GM21529 (cell line): ENCODE measurements around the gene LAMC3.
"Not testable (repeated sequence)": the region's sequence is repeated elsewhere in the genome, so short reads cannot be mapped to it uniquely, and the experiment has no call there.

ENCODE experiments used
- ATAC-seq: cut with Tn5 transposase; IDR thresholded peaks from one replicate; pipeline ENCODE4 v1.9.1; 2021; ENCODE audit not compliant: unreplicated experiment

The LAMC3 gene

DNA sequence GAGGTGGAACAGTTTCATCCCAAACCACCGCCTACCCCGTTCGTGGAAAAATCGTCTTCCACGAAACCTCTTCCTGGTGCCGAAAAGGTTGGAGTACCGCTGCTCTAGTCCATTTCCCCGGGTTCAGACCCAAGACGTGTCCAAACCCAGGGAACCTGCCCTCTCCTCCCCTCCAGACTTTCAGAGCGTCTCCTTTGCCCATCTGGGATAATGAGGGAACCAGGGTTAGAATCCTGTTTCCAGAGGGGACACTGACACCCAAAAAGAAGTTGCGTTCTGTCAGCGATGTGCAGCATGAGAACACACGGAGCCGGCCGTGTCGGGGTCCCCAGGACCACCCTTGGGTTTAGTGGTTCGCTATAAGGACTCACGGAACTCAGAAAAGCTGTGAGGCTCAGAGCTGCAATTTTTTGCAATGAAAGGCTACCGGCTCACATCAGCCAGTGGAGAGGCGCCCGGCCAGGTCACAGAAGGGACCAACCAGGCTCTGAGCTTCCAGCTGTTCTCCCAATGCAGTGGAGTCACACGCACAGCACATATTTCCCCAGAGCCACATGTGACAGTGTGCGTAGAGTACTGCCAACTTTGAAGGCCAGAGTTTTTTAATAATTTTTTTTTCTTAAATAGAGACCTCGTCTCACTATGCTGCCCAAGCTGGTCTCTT lies 19.4 kb downstream of the LAMC3 start:
- ATAC-seq, result no peak

DNA sequence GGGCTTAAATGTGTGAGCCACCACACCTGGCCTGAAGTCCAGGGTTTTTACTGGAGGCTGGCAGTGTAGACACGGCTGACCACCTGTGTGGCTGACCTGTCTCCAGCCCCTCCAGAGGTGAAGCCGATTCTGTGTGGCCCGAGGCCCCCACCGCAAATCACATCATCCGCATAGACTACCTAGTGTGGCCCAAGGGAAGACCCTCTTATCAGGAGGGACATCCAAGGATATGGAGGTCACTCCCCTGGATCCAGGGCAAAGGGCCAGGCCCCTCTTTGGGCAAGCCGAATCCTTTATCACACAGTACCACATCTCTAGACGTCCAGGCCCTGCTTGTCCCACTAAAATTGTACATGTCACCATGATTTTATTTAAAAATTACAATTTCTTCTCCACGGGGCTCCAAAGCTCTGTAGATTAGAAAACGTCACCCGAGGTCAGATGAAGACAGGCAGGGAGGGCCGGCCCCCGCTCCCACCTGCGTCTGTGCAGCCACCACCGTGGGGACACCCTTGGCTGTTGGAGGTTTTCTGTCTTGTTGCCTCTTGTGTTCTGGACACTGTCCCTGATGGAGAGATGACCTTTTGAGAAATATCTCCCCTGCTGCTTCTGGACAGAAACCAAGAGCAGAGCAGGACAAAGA lies 20.1 kb downstream of the LAMC3 start:
- no peak for ATAC-seq

DNA sequence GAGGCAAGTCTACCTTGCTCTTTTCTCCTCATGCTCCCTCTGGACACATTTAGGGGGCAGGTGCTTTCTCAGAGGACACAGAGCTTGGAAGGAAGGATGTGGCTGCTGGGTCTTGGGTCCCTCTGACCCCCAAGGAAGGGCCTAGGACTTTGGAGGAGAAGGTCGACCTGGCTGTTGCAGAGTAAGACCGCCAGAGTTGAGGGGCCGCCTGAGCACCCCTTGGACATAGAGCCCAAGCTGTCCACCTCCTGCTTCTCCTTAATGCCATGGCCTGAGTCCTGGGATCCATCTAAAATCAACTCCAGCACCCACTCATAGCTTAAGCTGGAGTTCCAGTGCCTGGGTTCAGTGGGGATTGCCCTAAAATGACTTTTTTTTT lies 20.6 kb downstream of the LAMC3 start:
- ATAC-seq, result no peak

DNA sequence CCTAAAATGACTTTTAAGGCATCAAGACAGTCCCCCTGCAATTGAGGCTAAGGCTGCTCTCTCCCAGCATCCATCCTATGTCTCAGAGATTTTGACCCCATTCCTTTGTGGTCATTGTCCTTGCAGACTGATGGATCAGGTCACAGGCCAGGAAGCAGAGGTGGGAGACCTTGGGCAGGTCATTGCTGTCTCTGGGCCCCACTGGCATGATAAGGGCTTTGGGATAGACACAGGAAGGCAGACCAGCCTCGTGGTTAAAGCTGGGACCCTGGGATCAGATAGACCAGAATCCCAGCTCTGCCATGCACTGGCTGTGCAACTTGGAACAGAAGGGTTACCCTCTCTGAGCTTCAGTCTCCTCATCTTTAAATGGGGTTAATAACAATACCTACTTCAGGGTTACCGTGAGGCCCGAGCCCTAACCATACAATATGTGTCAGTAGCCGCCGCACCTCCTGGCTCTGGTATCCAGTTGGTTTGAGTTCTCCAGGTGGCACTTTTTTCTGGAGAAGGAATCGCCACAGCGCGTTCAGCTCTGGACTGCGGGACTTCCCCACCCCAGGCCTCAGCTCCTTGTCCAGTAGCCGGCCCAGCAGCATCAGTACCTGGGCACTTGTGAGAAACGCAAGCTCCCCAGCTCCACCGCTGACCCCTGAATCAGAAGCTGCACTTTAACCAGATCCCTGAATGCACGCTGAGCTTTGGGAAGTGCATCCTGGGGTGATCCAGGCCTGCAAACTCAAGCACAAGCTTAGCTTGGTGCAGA lies 21.4 kb downstream of the LAMC3 start:
- no peak for ATAC-seq

DNA sequence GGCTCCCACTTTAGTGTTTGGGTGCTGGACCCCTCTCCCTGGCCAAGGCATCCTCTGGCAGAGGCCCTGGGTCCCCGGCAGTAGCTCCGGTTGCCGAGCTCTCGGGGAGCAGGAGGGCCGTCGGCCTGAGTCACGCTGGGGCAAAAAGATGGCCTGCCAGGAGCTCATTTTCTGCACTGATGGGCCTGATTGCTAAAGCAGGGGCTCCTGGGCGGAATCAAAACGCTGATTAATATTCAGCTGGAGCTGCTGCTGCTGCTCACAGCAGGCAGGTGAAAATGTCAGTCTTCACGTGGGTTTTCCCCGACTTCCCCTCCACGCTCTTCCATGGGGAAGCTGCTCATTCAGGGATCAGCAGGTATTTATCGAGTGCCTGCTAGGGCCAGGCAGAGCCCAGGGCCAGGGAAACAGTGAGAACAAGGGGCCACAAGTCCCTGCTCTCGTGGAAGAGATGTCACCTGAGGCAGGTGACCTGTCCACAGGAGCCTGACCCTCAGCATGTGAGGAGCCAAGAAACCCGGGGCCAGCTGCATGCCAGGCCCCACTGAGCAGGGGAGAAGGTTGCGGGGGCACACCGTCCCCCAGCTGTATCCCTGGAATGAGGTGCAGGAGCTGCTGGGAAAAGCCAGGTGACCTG lies 22.1 kb downstream of the LAMC3 start:
- ATAC-seq, result no peak

DNA sequence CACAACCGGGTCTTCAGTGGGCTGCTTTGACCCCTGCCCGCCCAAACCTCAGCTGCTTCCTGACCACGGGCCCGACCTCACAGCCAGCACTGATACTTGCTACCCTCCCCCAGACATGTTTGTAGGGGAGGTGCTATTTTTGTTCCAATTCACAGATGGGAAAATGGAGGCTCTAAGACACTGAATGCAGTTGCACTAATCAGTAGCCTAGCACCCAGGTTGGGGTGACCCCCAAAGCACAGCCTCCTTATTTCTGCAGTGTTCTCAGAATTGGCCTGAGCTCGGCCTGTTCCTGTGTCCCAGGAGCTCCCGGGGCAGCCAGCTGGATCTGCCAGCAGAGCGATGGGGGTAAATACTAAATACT lies 22.6 kb downstream of the LAMC3 start:
- no peak for ATAC-seq

DNA sequence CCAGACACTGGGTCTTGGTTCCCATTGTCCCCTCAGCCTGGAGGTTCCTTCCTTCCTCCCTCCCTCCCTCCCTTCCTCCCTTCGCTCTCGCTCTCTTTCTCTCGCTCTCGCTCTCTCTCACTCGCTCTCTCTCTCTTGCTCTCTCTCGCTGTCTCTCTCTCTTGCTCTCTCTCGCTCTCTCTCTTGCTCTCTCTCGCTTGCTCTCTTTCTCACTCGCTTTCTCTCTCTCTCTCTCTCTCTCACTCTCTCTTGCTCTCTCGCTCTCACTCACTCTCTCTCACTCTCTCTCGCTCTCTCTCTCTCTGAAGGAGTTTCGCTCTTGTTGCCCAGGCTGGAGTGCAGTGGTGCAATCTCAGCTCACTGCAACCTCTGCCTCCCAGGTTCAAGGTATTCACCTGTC lies 23.4 kb downstream of the LAMC3 start:
- no peak for ATAC-seq

DNA sequence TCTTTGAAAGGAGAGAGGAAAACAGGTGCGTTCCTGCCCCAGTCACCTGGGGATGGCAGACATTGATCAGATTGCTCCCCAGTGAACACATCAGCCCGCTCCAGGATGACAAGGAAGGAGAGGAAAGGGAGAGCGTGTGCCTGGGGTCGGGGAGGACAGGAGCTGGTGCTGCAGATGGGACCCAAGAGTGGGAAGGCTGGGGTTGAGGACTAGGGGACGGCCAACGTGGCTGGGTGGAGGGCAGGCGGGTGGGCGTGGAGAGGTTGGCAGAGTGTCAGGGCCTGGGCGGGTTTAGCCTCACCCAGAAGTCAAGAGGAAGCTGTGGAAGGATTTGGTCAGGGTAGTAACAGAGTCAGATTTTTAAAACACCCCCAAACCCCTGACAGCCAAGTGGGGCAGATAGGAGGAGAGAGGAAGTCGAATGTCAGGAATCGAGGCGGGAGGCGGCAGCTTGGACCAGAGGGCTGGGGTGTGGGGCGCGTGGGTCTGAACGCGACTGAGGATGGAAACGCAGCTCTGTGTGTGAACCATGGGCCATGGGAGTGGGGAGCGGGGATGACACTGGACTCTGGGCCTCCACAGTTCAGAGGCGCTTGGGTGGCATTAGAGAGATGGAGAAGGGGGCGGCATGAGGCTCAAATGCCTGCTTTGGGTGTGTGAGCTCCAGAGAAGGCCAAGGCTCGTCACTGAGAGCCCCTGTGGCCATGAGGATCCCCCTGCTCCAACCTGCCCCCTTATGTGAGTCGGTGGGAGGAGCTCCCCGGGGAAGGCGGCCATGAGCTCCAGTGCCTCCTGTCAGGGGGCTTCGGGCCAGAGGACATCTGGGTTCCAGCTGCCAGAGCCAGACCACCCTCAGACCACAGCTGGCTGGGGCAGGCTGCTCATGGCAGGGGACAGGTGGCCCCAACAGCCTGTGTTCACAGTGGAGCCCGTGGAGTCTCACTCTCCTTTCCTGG lies 24.6 kb downstream of the LAMC3 start:
- no peak for ATAC-seq

DNA sequence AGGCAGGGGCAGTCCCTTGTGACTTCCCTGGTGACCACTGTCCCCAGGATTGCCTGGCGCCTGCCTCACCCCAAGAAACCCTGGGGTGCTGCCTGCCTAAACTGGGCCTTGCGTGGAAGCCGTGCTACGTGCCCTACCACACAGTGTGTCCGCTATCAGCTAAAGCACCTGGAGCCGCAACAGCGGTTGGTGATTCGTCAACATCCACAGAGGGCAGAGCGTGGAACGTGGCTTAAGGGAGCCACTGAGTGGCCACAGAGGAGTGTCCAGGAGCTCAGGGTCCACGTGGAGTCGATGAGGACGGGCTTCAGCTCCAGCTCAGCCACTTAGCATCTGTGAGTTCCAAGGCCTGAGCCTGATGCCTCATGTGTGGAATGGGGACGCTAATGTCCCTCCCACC lies 25.3 kb downstream of the LAMC3 start:
- no peak for ATAC-seq

DNA sequence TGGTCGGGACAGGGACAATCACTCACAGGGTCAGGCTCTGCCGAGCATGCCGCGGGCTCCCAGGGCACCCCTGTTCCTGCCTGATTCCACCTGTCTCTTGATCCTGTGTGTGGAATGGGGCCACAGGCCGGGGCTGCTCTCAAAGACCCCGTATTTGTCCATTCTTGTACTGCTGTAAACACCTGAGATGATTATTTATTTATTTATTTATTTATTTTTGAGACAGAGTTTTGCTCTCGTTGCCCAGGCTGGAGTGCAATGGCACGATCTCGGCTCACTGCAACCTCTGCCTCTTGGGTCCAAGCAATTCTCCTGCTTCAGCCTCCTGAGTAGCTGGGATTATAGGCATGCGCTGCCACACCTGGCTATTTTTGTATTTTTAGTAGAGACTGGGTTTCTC lies 25.8 kb downstream of the LAMC3 start:
- ATAC-seq, result not testable (repeated sequence)

DNA sequence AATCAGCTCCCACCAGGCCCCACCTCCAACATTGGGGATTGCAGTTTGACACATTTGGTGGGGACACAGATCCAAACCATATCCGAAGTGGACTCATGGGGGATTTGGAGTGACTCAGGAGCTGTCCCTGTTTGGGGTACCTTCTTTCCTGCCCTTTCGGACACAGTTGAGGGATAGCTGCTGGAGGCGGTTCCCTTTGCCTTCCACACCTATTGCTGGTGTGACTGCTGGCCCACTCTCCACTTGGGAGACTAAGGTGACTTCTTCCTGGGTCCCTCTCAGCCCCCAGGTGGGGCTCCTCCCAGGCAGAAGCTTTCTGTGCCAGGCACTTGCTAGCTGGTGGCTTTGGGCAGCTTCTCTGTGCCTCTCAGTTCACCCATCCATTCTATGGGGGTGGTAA lies 26.6 kb downstream of the LAMC3 start:
- ATAC-seq, result no peak

DNA sequence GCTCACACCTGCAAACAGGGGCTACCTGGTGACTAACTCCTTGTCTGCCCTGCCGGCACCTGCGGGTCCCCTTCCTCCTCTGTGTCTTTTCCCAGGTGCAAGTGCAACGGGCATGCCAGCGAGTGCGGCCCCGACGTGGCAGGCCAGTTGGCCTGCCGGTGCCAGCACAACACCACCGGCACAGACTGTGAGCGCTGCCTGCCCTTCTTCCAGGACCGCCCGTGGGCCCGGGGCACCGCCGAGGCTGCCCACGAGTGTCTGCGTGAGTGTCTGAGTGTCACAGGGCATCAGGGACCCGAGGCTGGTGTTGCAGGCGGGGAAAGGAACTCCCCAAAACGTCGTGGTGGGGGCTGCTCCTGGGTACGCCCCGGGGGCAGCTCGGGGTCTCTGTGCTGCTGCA lies 27.1 kb downstream of the LAMC3 start:
- ATAC-seq, result no peak

DNA sequence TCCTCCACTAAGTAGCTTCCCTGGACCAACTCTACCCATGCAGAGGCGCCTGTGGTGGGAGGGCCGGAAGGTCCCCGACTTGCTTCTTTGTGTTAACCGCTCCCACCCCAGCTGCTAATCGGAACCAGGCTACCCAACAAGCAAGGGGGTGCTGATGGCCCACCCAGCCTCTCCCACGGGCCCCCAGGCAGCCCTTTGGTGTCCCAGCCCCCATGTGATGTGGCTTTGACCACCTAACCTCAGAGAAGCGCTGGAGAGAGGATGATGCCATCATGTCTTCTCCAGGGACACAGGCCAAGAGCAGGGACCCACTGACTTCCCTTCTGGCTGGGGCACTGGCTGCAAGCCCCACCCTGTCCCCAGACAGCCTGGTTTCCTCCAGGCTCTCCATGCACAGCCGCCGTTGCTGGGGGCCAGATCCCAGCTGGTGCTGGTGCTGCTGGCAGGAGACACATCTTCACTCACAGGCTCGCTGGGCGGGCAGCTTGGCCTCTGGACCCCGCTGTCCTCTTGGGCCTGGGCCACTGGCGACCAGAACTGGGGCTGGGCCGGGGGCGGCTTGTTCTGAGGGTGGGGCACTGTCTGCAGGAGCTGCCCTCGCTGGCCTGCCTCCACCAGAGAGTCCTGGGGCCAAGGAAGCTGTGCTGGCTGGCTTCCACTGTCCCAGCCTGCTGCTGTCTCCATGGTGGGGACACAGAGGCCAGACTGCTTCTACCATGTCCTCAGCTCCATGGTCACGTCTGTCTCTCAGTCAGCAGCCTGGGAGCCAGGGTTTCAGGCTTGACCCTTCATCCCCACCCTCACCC lies 27.8 kb downstream of the LAMC3 start:
- no peak for ATAC-seq

DNA sequence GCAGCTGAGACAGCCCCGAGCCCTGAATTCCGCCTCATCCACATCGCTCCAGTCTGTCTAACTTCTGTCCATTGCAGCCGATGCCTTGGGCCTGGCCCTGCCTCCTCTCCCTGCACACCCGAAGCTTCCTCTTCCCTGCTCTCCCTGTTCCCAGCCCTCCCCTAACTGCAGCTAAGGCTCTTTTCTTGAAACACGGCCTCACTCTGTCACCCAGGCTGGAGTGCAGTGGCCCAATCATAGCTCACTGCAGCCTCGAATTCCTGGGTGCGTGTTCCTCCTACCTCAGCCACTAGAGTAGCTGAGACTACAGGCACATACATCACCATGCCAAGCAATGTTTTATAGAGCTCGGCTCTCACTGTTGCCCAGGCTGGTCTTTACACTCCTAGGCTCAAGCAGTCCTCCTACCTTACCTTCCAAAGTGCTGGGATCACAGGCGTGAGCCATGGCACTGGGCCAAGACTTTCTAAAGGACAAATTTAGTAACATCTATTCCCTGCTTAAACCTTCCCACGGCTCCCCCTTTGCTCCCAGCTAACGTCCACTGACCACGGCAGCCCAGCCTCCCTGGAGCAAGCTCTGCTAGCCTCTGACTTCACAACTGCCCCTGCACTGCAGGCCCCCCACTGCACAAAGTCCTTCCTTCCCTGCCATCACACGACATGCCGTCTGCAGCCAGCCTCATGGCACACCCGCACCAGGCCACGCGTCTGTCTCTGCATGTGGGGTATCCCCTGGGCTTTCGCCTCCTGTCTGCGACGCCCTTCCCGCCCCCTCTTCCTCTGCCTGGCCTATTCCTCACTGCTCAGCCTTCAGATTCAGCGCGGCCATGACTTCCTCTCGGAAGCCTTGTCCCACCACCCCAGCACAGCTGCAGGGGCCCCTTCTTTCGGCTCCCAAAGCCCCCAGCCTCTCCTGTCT lies 28.6 kb downstream of the LAMC3 start:
- no peak for ATAC-seq

DNA sequence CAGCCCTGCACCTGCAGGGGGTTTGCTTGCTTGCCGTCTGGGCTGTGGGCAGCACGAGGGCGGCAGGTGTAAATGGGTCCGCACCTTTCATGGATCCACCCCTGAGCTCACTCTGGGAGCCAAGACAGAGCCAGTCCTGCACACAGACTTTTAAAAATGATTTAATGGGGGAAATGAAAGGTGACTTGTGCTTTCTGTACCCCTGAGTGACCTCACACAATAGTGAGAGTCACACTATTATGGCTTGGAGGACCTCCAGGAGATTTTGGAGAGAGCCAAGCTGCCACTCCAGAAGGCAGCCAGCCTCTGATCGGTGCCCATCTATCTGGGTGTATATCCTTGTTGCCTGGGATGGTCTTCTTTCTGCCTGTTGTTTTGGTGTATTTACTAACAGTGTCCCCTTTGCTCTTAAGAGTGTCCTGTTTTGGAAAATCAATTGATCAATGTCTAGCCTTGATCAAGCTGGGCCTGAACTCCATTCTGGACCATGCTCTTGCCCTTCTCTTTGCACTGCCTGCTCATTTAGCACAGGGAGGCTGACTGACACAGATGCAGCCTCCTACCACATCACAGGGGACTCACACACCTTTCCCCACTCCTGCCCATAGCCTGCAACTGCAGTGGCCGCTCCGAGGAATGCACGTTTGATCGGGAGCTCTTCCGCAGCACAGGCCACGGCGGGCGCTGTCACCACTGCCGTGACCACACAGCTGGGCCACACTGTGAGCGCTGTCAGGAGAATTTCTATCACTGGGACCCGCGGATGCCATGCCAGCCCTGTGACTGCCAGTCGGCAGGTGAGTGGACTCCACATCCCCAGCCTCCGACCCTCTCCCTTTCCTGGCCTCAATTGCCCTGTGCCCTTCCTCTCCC lies 29.5 kb downstream of the LAMC3 start:
- ATAC-seq, result no peak

DNA sequence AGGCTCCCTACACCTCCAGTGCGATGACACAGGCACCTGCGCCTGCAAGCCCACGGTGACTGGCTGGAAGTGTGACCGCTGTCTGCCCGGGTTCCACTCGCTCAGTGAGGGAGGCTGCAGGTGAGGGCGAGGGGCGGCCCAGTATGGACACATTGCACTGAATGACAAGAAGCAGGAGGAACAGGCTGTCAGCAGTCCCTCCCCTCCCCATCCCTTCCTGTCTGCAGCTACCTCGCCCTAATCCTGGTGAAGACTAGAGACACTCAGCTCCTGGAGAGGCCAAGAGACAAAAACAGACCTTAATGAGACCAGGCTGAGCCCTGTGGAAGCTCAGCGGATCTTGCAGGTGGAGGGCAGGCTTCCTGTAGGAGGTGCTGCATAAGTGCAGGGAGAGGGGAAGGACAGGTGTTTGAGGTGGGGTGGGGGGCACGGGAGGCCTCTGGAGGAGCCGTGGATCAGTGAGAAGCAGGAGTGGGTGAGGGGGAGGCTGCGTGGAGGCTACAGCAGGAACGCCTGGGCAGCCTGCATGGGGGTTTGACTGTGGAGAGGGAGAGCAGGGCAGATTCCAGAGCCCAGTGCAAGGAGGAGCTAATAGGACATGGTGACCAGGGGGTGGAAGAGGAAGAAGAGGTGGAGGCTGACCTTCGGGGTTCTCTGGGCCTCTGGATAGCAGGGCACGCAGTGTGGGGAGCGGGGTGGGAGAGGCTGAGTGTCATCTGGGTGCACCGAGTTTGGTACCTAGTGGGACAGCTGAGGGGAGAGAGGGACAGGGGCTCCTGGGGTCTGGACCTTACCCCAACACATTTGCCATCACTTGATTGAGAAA lies 30.4 kb downstream of the LAMC3 start:
- ATAC-seq, result no peak

DNA sequence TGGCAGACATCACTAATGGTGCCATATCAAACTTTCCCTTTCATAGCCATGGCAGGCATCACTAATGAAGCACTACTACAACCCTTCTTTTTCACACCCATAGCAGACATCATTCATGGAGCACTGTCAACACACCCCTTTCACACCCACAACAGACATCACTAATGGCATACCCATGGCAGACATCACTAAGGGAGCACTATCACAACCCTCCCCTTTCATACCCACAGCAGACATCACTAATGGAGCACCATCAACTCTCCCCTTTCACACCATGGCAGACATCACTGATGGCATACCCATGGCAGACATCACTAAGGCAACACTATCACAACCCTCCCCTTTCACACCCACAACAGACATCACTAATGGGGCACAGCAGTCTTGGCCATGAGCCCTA lies 33.7 kb downstream of the LAMC3 start:
- no peak for ATAC-seq
